GM23248 (cell line): ENCODE results near the gene LCN6.

ENCODE experiments used
- EZH2 ChIP-seq: fragments of 200-600 bp; sonication (generic); IDR thresholded peaks from 2 replicates; pipeline ENCODE4 v1.6.1; 2018; ENCODE audit warnings: antibody characterized with exemption, mild to moderate bottlenecking; ENCODE audit not compliant: insufficient read depth, poor library complexity, severe bottlenecking
- EZH2phosphoT487 ChIP-seq: fragments of 200-600 bp; sonication (generic); IDR thresholded peaks from 2 replicates; pipeline ENCODE4 v1.6.1; 2018; ENCODE audit warnings: antibody characterized with exemption, moderate library complexity, mild to moderate bottlenecking, low read depth; ENCODE audit not compliant: insufficient read depth

DNA sequence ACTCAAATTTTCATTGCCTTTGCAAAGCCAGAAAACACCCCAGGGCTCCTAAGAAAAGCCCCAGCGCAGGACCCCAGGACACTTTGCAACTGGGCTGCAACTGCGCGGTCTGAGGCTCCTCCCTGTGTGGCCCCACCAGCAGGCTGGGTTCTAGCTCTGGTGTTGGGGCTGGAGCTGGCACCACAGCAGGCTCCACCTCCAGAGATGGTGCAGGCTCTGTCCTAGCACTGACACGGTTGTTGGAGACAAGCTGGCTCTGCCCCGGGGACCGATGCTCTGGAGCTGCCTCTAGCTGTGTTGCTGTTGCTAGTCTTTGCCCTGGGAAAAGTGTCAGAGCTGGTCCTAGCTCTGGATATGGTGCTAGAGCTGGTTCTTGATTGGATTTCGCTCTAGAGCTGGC lies 19.2 kb downstream of the LCN6 start:
- TF ChIP-seq EZH2 (no peak), EZH2phosphoT487 (no peak)
